GM21786 (cell line): Measurements from ENCODE around the gene AKT3.

Experiments used
- ATAC-seq: cut with Tn5 transposase; IDR thresholded peaks from one replicate; pipeline ENCODE4 v1.9.1; 2021; ENCODE audit not compliant: unreplicated experiment

AKT3 gene

GRCh38 chr1:243493156-243494129 lies 356.6 kb downstream of the AKT3 start:
- no peak for ATAC-seq

GRCh38 chr1:243490748-243491686 lies 359.0 kb downstream of the AKT3 start:
- ATAC-seq: no peak

GRCh38 chr1:243489681-243490546 lies 360.1 kb downstream of the AKT3 start:
- ATAC-seq: no peak

DNA sequence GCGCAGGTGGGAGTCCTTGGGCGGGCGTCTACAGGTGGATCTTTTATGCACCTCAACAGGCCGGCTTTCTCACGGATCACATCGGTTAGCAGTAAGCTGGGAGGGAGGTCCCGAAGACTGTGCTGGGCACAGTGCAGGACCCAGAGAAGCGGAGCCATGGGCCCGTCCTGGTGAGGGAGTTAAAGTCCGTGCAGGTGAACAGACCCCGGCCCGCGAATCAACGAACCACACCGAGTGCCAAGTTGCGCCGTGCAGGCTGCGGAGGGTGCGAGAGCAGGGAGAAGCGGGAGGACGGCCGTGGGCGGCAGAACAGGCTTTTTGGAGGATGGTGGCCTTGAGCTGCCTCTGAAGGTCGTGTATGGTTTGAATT lies 360.9 kb downstream of the AKT3 start:
- ATAC-seq: no peak

DNA sequence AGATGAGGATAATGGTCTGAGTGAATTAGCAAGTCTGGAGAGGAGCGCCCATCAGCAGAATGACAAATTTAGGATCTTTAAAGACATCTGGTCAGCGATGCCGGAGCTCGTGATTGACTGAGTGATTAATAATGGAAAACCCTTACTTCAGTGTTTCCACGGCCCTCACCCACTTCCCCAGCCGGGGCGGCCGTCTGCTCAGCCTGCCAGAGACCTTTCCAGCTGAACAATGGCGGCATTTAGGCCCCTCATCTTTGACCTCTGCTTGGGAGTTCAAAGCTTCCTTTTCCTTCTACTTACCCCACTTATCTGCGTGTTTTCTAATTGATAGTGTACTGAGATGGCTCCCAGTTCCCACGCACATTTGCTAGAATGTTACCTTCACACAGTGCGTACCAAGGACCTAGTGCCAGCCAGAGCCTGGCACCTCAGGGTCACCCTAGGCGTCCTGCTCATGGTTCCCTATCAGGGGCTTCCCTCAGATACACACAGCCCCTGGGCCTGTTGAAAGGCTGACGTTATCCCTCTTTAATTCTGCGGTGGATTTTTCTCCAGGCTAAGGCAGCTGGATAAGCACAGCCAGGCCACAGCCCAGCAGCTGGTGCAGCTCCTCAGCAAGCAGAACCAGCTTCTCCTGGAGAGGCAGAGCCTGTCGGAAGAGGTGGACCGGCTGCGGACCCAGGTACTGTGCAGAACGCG lies 361.4 kb downstream of the AKT3 start:
- no peak for ATAC-seq

- ATAC-seq: no peak
Observed at GRCh38 chr1:243487649-243488227, 362.3 kb downstream of the AKT3 start.

DNA sequence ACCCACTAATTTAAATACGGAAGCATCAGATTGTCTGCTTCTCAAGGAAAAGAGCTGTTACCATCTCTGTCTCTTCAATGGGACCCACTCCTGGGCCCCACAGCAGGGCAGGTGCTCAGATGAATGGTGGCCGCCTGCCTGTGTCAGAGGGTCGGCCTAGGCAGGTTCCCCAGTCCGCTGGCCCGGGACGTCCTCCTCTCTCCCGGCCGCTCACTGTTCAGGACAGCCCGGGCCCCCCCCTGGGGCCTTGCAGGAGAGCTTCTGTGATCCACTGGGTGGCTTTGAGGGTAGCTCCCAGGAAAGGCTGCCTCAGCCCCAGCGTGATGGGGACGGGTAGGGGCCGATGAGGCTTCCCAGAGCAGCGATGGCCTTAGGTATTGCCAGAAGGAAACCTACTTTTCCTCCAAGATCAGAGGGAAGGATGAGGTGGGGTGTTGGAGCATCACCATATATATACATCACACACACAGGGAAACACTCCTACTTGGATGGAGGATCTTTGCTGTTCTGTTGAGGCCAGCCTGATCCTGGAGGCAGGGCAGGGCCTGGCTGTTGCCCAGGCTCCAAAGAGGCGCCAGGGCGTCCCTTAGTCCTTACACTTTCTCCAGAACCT lies 362.9 kb downstream of the AKT3 start:
- ATAC-seq: no peak

- no peak for ATAC-seq
Observed at GRCh38 chr1:243483952-243484351, 366.1 kb downstream of the AKT3 start.

- no peak for ATAC-seq
Observed at GRCh38 chr1:243483071-243483771, 366.8 kb downstream of the AKT3 start.

- no peak for ATAC-seq
Observed at GRCh38 chr1:243482141-243483022, 367.7 kb downstream of the AKT3 start.

GRCh38 chr1:243481101-243481500 lies 368.9 kb downstream of the AKT3 start:
- no peak for ATAC-seq

DNA sequence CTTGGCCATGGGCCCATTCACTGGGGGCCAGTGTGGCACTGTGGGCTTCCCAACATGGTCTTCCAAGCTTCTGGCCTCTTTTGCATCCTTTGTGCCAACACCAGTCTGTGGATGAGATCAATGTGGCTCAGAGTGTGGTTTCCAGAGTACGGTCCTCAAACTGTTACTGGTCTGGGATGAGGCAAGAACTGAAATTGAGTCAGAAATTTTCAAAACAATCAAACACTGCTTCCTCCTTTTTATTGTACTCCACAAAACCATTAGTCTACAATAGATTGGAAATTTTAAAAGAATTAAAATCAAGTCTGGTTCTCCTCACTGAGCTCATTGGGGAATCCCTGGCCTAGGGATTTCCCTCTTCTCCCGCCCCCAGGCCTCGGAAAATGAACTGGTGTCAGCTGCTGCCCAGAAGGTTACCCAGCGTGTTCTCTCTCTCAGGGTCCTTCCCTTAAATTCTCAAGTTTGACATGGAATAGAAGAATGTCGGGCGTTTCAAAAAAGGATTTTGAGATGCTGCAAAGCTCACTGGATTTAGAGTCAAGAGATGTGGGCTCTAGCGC lies 372.2 kb downstream of the AKT3 start:
- ATAC-seq: no peak

DNA sequence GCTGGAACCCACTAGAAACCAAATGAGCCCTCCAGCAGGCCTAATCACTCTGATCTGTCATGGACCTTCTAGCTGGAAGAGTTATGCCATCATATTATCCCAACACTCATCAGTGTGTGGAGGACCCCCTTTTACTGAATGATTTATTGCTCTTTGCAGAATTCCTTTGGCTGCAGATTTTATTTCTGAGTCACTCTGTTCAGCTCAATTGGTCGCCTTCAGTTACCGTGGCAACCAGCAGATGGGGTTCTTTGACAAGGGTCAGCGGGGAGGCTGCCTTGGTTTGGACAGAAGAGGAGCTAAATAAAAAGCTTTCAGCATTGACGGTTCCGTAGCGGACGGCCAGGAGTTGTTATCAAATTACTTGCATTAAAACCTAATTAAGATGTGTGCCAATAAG lies 374.1 kb downstream of the AKT3 start:
- ATAC-seq: no peak

DNA sequence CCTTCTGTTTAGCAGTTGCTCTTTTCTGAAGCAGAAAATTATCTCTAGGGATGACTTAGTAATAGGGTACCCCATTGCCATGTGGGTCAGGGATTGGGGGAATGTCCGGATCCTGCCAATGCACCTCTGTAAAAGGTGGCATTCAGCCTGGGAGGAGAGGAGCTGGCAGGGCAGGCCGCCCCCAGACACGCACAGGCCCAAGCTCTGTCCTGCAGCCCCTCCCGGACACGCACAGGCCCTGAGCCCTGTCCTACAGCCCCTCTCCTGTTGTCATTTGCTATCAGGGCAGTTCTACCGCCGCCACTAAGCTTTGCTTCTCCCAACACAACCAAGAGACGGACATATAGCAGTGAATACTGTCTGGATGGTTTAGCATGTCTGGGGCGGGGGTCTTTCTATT lies 375.1 kb downstream of the AKT3 start:
- ATAC-seq: no peak

- no peak for ATAC-seq
Observed at GRCh38 chr1:243474136-243474881, 375.7 kb downstream of the AKT3 start.

- ATAC-seq: no peak
Observed at GRCh38 chr1:243473227-243474135, 376.6 kb downstream of the AKT3 start.
